GM21786 (cell line): ENCODE results near the gene KRTAP5-8.
"Not testable (repeated sequence)": the region's sequence is repeated elsewhere in the genome, so short reads cannot be mapped to it uniquely, and the experiment has no call there.

Experiments
- ATAC-seq: cut with Tn5 transposase; IDR thresholded peaks from one replicate; pipeline ENCODE4 v1.9.1; 2021; ENCODE audit not compliant: unreplicated experiment

KRTAP5-8 gene

DNA sequence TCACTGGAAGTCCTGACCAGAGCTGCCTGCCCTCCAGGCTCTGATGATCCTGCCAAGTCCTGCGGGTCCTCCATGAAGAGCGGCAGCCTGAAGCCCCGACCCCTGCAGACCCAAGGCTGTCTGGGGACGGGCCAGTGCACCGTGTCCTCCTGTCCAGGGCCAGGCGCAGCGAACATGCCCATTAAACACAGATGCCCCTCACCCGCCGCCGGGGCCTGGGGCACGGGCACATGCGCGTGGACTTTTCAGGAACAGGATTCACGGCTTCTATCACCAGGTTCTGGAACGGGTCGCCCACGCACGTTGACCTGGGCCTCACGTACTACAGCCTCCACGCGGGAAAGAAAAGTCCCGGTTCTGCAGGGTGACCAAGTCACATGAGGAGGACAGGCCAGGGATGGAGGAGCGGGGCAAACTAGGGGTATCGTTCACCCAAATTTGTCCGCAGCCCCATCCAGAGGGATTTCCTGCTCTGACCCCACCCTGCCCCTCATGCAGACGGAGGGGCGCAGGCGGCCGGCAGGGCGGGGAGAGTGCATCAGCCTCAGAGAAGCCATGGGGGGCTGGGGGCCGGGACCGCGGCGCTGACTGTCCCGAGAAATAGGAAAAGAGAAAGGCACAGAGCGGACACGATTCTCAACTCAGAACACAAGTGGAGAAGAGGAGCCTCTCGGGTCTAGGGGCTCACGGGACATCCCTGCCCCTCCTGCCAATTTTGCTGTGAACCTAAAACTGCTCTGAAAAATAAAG lies 33.5 kb downstream of the KRTAP5-8 start:
- not testable (repeated sequence) for ATAC-seq

- ATAC-seq: no peak
Observed at GRCh38 chr11:71572811-71573210, 35.0 kb downstream of the KRTAP5-8 start.

DNA sequence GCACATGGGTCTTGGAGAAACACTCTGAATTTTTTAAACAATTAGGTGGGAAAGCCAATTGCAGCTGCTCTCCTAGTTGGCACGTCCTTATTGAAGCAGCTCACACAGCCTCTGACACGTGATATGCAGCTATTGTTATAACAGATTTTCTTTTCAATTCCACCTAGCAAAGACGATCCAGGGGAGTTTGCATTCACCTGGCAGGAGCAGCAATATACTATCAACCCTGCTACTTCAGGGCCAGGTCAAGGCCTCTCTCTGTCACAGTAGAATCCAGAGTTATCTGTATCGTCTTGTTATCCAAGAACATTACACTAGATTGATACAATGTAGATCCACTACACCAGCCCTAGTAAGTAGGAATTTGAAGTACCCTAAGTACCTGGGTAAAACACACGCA lies 36.6 kb downstream of the KRTAP5-8 start:
- ATAC-seq: no peak

- no peak for ATAC-seq
Observed at GRCh38 chr11:71575723-71576424, 38.0 kb downstream of the KRTAP5-8 start.

DNA sequence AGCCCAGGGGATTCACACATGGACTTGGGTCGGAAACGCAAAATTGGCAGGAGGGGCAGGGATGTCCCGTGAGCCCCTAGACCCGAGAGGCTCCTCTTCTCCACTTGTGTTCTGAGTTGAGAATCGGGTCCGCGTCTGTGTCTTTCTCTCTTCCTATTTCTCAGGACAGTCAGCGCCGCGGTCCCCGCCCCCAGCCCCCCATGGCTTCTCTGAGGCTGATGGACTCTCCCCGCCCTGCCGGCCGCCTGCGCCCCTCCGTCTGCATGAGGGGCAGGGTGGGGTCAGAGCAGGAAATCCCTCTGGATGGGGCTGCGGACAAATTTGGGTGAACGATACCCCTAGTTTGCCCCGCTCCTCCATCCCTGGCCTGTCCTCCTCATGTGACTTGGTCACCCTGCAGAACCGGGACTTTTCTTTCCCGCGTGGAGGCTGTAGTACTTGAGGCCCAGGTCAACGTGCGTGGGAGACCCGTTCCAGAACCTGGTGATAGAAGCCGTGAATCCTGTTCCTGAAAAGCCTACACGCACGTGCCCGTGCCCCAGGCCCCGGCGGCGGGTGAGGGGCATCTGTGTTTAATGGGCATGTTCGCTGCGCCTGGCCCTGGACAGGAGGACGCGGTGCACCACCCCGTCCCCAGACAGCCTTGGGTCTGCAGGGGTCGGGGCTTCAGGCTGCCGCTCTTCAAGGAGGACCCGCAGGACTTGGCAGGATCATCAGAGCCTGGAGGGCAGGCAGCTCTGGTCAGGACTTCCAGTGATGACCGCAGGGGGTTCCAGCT lies 39.1 kb downstream of the KRTAP5-8 start:
- not testable (repeated sequence) for ATAC-seq

DNA sequence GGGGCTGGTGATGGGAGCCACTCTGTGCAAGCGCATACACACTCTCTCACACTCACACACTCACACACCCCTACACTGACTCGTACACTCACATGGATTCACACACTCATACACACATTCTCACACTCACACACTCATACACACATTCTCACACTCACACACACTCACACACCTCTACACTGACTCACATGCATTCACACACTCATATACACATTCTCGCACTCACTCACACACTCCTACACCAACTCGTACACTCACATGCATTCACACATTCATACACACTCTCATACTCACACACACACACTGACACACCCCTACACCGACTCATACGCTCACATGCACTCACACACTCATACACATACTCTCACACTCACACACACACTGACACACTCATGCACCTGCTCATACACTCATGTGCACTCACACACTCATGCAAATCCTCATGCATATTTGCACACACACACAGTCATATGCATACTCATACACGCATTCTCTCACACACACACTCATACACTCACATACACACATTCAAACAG lies 39.7 kb downstream of the KRTAP5-8 start:
- no peak for ATAC-seq

GRCh38 chr11:71579513-71579912 lies 41.7 kb downstream of the KRTAP5-8 start:
- ATAC-seq: not testable (repeated sequence)

DNA sequence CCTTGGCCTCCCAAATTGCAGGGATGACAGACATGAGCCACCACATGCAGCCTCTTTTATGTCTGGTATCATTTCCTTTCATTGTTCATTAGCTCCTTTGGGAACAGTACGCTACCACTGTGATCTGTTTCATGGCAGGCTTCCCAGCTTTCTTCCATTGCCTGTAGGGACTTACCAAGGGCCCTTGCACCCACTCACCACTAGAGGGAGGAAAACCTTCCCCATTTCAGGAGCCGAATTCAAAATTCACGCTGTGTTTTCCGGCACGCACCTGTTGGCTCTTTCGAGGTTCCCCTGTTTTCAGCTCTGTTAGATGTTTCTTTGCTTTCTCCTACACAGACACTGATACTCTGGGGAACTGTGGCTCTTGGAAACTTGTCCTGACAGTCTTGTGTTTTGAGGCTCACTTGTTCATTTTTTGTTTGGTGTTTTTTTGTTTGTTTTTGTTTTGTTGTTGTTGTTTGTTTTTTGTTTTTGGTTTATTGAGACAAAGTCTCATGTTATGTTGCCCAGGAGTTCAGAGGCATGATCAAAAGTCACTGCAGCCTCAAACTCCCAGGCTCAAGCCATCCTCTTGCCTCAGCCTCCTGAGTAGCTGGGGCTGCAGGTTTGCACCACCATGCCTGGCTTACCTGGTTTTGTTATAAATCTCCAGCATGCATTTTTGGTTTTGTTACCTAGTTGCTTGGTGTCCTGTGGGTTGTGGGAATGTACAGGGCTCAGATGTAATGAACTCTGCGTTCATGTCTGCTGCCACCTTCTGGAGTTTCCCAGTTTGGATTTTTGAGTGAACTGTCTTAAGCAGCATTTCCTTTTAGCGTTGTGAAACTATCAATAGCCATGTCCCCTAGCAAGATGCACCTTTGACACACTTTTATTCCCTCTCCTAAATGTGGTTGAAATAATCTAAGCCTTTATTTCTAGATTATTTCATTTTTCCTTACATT lies 42.5 kb downstream of the KRTAP5-8 start:
- ATAC-seq: no peak

DNA sequence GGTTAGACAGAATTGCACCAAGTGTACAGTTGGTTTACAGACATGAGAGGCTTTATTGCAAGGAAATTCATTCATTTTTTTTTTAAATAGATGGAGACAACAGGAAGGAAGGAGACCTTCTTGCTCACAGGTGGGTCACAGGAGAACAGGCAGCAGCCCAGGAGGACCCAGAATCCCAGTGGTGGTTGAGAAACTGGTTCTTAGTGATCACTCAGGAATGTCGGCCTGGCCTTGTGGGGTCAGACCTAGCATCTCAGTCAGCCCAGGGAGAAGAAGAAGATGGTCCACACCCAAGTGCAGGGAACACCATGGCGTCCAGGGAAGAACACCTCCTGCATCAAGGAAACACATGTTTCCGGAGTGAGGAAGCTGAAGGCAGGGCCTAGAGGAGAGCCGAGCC lies 44.0 kb downstream of the KRTAP5-8 start:
- no peak for ATAC-seq

DNA sequence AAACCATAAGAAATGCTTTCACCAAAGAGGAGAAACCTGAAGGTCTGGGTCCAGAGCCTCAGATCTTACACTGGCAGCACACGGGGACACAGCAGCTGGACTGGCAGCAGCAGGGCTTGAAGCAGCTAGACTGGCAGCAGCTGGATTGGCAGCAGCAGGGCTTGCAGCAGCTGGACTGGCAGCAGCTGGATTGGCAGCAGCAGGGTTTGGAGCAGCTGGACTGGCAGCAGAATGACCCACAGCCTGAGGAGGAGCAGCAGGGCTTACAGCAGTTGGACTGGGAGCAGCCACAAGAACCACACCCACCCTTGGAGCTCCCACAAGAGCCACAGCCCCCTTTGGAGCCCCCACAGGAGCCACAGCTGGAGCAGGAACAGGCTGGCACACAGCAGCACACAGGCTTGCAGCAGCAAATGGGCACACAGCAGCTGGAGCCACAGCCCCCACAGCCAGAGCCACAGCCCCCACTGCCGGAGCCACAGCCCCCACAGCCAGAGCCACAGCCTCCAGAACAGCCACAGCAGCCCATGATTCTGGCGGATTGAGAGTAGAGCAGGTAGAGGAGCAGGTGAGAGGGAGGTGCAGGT lies 44.6 kb downstream of the KRTAP5-8 start, which contains the start of gene KRTAP5-11:
Gene KRTAP5-11 (minus strand): TSS at position 567 of the 587 bp plus-strand sequence. CDS start 38 bp downstream, at position 529.
- no peak for ATAC-seq

DNA sequence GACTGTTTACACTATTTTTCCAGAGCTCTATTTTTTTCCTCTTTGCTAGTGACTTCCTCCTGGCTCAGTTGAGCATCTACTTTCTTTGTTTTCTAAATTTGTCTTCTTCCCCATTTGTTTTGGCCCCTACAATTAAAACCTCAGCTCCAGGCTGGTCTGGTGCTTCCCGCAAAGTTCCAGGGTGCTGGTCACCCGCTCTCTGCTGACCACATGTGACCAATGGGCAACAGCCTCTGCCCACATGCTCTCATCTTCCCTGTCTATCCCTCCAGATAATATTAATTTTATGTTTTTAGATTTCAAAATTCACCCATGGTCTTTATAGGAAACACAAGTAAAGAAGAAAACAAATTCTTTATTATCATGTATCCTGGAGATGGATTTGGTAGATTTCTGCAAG lies 45.1 kb downstream of the KRTAP5-8 start:
- ATAC-seq: not testable (repeated sequence)

DNA sequence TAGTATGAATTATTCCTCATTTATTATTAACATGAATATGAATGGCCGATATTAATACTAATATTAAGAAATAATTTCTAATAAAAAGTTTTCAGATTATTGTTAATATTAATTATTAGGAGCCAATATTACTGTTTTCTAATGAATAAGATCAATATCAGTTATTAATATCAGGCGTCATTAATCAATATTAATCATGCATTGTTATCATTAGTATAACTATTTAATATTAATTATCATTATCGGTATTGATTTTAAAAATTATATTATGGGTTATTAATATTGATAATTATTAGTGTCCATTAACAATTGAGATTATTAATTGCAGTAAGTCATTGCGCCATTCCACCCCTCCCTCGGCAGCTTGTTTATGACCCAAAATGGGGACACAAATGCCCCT lies 47.8 kb downstream of the KRTAP5-8 start:
- ATAC-seq: not testable (repeated sequence)

GRCh38 chr11:71588314-71588713 lies 50.5 kb downstream of the KRTAP5-8 start:
- not testable (repeated sequence) for ATAC-seq
